Activated CD8-positive, alpha-beta memory T cell treated with anti-CD3 and anti-CD28 coated beads for 1 hour (primary cell): ENCODE data around the gene MAP2K6.

ENCODE experiments used
- DNase-seq, 2 donors: peaks; one replicate each; pipeline ENCODE4 v3.0.0-alpha.2; 2020; ENCODE audit warnings: low read depth in 1 of 2; ENCODE audit errors: extremely low read depth in 1 of 2

The MAP2K6 gene

DNA sequence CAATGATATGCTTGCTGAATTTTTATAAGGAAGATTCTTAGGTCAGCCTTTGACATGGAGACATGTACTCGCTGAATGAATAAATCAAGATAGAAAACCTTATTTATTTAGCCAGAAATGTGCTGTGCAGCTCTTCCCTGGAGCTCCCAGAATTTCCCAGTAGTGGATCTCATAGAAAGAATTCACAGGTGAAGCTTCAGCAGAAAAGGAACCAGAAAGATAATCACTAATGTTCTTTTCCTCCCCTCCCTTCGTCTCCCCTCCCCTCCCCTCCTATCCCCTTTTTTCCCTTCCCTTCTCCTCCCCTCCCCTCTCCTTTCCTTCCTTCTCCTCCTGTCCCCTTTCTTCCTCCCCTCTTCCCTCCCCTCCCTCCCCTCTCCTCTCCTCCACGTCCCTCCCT, 158.2 kb downstream of the MAP2K6 start:
- no peak for DNase-seq

DNA sequence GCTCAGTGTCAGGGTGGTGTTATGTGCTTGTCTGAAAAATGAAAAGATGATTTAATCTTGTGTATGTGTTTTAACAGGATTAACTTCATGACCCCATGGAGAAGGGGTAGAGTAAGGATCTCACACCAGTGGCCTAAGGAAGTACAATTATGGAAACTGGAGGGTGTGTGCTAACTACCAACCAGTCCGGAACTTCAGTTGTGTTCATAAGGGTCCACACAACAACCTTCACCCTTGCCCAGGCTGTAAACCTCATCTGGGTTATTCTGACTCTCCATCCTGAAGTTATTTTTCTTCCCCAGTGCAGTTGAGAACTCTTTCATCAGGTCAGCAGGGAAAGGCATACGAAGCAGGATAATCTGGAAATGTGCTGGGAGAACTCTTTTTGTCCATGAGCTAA, 158.9 kb downstream of the MAP2K6 start:
- DNase-seq: no peak

DNA sequence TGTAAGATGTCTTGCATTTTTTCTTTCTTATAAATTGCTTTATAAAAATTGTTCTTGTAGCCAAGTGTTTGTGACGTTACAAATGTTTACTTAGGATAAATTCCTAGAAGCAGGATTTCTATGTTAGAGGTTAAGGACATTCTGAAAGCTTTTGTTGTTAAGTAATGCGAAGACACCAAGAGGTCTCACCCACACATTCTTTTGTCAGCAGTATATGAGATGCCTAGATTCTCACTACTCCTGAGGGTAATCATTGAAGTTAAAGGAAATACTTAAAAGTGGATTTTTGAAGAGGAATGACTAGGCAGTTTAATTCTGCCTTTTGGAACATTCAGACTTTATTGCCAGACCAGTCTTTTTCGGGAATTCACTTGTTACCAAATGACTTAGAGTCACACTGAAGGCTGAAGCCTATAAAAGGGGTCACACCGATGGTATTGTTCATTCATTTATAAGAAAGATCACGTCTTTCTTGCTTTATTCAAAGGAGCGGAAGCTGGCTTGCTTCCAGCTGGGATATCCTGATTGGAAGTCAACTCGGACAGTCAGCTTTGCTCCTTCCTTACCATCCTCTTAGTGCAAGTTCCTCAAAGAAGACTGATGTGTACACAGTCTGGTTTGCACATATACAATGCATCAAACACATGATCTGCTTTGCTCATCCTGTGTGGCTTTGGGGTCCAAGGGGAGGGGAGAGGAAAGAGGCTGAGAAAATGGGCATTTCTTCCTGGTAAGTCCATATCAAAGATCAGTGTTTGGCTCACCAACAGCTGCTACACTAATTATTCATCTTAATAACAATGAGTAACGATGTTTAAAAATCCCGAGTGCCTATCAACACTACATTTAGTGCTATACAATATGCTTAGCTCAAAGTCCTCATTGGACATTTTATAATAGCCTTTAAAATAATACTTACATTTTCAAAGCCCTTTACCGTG, 160.0 kb downstream of the MAP2K6 start:
- no peak for DNase-seq

DNA sequence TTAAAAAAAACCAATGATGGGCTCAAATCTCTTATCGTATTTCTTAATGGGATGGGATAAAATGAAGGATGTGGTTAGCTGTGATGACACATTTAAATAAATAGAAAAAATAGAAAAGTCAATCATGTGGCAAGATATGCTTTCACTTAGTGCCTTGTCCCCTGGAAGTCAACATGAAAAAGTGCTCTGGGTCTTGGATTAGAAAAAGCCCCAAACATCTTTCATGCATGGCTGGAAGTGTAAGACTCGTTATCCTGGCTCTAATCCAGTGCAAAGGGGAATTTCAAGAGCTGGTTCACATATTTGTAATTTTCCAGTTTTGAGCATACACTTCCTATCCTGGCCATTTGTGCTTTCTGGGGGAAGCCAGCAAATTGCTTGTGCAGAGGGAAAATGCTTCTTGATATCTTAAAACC, 160.9 kb downstream of the MAP2K6 start:
- DNase-seq: no peak

DNA sequence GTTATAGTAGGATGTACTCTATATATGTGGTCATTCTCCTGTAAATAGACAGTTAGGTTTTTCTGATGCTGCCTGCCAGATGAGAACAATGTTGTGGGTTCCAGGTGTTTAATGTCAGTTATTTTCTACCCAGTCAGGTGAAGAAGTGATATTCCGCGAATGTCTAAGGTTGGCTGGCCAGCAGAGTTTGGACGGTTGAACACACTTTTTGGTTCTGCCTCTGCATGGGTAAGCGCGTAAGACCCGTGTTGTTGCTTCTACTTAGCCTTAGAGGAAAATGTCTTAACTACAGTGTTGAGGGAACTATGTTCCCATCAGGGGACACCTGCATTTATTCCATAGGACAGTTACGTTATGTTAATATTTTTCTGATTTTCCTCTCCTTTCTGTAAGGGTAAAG, 162.6 kb downstream of the MAP2K6 start:
- no peak for DNase-seq

DNA sequence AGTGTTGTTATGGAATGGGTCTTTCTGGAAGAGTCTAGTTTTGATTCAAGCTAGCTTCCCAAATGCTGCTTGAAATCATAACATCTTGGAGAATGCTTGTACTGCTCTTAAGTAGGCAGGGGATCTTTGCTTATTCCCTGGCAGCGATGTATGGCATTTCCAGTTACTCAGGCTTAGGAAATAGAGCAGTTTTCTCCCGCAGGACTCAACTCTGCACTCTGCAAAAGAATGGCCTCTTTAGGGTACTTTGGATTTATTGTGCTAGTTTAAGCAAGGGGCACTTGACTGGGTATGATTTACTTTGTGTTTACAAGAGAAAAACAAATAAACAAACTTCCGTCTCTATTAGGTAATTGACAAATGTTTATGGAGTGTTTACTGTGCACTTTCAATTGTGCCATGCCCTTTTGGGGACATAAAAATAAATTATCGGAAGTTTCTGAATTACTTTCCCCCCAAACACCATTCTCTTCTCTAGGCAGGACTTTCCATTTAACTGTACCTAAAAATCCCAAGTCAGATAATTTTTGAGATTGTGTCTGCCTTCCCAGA, 164.0 kb downstream of the MAP2K6 start:
- no peak for DNase-seq

DNA sequence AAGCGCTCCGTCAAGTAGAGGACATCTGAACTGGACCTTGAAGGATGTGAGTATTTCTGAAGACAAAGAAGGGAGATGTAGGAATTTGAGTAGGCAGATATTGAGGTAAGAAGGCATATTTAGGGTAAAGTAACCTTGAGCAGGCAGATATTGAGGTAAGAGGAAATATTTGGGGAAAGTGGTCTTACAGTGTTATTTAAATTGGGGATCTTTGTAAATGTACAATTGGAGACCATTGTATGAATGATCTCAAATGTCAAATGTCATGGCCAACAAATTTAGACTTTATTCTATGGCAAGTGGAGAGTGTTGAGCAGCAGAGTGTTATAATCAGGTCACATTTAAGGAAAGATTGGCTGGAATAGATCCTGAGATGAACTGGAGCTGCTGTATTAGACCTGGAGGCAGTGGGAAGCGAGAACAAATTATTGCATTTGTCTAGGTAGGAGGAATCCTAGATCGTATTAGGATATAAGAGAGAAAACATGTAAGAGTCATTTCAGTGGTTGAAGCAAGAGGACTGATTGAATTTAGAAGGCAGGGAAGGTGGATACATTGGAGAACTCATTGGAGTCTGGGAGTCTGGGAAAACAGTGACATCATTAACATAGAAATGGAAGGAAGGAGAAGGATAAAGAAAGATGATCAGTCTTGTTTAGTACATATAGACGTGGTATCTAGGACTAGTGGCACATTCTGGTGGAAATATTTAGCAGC, 165.6 kb downstream of the MAP2K6 start:
- no peak for DNase-seq

DNA sequence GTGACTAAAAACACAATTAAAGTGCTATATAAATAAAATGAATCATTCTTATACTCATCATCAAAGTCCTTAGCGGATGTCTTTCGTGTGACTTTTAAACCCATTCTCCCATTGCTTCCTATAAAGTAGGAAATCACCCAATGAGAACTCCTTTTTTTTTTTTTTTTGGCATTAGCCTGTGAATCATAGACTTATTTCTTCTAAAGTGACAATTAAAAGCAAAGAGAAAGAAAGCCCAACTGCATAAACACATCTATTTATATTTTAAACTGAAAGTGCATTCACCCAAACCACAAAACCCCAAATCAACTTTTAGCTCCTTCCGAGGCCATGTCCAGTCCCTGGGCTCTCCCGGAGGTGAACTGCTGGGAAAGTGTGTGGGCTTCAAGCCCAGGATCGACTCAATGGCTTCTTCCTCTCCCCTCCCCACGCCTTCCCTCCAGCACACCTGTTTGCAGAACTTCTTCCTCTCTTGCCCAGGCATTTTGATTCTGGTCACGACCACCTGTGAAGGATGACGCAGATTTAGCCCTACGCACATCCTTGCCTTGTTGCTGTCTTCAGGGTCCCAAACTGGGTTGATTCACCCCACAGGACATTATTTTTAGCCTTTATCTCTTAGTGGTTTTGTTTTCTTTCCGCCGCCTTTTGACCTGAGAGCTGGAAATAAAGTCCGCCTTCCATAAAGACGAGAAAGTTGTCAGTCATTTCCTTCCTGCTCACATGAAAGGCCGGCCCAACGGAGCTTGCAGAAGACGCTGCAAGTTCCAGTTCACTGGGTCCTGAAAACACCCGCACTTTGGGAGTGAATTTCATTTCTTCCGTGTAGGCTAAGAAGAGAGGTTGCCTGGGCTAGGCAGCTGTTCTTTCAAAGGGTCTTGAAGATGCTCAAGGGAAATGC, 166.8 kb downstream of the MAP2K6 start:
- DNase-seq: no peak

DNA sequence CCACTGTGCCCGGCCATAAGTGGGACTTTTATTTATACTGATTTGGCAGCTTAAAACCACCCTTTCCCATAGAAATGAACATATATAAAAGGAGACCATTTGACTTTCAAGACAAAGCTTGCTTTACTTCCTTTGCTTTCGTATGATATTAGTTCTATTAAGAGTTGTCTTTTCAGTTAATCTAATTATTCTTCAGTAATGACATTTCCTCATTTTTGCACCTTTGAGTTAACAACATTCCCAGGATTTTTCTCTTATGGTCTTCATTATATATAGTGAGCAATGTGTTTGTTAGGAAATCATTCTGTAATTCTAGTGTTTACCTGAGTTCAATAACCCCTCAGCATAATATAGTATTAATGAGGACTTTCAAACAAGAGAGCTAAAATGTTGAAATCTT, 173.8 kb downstream of the MAP2K6 start:
- no peak for DNase-seq

DNA sequence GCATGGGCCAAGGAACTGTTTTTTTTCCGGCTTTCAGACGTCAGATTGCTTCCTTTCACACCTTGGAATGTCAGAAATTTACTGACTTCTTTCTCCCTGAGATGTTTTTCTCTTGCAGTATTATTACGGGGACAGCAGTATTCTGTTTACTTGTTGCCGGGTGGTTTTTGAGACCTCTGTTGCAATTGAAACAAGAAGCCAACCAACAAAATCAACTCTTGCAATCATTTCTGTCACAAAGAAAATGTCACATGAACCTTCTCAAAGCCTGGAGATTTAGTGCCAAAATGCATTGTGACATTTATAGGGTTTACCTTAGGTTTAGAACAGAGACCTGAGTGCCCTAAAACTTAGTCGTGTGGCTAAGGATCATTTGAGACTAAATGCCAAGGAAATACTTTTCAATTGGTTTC, 174.3 kb downstream of the MAP2K6 start:
- DNase-seq: no peak

DNA sequence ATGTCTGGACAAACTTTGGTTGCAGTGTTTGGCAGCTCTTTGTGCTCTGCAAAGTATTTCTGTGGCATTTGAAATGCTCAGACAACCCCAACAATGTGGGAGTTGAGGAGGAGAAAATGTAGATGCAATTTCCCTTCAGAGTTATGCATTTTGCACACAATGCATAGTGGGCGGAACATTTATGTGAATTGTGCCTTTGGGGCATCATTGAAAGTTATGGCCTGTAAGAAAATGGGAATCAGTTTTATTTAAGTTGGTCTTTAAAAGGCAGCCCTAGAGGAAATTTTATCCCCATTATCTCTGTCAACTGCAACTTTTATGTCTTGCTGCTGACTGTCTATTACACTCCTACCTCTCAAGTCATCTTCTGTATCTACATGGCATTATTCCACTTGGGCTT, 176.2 kb downstream of the MAP2K6 start:
- DNase-seq: no peak

DNA sequence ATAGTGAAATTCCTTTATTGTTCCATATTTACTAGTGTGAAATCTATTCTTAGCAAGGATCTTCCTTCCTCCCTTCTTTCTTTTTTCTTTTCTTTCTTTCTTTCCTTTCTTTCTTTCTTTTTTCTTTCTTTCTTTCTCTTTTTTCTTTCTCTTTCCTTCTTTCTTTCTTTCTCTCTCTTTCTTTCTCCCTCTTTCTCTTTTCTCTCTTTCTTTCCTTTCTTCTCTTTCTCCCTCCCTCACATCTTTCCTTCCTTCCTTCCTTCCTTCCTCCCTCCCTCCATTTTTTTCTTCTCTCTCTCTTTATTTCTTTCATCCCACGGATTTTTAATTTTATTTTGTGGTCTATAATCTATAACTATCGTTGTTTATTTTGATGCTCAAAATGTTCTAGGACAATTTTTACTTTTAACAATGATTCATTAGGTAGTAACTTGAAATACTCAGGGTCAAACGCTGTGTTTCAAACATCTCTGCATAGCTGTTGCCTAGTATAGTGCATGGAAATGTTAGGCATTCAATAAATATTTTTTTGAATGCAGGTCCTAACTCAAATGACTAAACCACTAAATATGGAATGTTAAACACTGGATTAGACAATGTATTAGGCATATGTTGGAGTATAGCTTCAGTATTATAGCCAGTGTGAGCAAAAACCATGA, 178.3 kb downstream of the MAP2K6 start:
- no peak for DNase-seq

DNA sequence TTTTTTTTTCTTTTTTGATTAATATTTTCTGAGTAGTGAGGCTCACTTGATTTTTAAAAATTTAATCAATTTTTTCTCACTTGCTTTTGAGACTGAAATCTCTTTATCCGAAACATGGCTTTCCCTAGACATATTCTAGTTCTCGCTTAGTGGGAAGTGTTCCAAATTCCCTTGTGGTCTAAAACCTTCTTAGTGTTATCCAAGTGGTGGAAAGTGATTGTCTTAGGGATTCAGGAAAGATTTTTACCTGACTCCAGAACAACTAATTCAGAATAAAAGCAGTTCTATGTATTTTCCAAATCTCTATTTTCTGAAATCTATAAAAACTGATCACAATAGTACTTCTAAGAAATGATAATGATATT, 178.8 kb downstream of the MAP2K6 start:
- no peak for DNase-seq

DNA sequence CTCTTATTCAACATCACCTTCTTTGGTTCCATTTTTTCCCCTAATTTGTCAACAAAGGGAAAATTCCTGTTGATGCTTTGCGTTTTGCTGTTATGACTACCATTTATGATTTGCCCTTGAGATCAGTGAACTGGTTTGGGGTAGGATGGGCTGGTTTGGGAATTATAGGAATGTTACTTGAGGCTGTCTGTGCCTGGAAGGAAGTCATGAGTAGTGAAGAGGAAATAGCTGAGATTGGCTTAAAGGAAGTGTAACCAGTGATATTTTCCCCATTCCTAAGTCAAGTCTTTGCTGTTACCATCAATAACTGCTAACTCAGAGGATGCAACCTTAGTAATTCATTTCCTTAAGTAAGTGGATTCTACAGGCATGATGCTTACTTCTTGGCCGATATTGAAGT, 179.2 kb downstream of the MAP2K6 start:
- DNase-seq: no peak

DNA sequence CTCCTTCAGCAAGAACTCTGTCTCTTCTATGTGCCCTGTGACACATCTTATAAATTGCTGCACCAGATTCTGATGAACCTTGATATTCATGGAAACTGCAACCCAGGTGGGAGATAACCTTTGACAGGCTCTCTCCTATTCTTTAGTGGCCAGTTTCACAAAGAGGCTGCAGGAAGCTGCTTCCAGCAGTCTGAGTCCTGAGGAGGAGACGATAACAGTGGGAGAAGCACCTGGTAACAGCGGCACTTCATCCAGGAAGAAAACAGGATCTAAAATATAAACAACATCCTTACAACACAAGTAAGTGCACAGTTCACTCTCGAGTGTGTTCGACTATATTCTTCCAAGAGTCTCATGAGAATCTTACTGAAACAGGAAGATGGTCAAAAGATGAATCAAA, 180.1 kb downstream of the MAP2K6 start:
- DNase-seq: no peak

DNA sequence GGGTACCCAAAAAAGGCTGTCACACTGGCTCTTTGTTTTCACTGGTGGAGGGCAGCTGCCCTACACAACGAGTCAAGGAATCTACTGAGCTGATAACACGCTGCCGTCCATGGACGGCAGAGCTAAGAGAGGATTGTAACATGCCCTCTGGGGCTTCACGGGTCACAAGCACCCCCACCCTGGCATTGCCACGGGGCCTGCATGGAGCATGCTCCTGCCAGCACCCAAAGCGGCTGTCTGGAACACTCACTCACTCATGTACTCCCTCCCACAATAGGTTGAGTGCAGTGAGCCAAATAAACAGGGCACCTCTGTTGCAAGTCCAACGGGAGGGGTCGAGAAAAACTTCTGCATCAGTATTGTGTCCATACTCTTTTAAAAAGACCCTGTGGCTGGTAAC, 181.6 kb downstream of the MAP2K6 start:
- DNase-seq: no peak

DNA sequence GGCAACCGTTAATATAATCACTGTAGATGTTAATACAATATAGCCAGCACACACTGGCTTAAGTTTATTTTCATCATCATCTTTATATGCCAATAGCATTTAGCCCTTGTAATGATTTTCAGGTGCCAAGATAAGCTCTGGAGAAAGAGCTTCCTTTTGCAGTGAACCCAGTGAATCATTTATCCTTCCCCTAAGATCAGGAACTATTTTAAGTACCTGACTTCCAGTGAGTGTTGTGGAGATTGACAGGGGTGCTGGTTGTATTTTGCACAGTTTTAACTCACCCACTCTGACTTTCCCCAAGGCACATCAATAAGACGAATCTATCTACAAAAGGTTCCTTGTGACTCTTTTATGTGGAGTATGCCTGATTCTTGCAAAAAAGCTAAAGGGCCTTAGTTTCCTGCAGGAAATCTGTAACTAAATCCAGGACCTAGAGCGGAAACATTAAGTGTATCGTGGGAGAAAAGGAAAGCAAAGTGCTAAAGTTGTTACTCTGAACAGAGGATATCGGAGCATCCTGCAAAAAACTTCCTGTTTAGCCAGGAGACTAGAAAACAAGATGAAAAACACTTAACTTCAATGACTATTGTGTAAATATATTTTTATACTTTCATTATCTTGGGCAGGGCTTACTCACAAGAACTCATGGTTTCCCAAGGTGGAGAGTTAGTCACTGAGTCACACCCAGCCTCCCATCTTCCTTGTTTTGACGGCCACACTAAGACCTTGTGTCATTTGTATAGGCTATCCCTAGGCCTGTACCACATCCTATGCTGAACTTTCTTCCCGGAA, 183.6 kb downstream of the MAP2K6 start:
- no peak for DNase-seq

DNA sequence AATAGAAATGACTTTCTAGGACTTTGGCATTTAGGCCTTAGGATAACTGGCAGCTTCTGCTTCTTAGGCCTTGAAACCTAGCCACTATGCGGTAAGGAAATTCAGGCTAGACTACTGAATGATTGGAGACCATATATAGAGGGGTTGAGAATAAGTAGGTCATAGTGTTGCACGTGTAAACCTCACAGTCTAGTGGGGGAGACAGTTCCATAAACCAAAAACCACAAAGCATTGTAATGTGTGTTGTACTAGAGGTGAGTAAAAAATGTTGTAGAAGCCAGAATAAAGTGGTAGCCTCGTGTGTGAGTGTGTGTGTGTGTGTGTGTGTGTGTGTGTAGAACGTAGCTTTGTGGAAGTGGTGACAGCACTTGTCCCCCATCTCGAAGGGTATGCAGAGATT, 188.5 kb downstream of the MAP2K6 start:
- DNase-seq: no peak
